ENCODE data around the gene EIF4G3.

DNA sequence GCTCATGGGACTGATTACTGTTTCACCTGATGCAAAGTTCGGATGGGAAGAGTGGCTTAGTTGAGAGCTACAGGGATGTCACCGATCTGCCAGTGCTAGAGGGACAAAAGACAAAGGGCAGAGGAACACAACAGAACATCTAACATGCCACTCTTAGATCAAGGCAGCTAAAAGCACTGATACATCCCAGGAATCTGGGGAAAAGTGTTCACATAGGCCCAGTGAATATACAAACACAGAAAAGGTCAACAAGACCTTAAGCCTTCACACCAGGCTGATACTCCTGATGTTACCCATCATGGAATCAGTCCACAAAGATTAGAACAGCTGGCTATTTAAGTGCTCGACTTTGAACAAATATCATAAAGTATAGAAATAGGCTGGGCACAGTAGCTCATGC lies 163.2 kb downstream of the EIF4G3 start:
- TF ChIP-seq, protein P1, sequence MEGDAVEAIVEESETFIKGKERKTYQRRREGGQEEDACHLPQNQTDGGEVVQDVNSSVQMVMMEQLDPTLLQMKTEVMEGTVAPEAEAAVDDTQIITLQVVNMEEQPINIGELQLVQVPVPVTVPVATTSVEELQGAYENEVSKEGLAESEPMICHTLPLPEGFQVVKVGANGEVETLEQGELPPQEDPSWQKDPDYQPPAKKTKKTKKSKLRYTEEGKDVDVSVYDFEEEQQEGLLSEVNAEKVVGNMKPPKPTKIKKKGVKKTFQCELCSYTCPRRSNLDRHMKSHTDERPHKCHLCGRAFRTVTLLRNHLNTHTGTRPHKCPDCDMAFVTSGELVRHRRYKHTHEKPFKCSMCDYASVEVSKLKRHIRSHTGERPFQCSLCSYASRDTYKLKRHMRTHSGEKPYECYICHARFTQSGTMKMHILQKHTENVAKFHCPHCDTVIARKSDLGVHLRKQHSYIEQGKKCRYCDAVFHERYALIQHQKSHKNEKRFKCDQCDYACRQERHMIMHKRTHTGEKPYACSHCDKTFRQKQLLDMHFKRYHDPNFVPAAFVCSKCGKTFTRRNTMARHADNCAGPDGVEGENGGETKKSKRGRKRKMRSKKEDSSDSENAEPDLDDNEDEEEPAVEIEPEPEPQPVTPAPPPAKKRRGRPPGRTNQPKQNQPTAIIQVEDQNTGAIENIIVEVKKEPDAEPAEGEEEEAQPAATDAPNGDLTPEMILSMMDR (IDR thresholded peaks at IDR 0.05) = no peak
- TF ChIP-seq POLR2A (IDR thresholded peaks at IDR 0.05) = no peak
